GM10847 (cell line): ENCODE measurements around the gene ABCA1.

Source experiments
- POLR2A ChIP-seq: IDR thresholded peaks from 2 replicates; pipeline ENCODE4 v1.6.1; 2011; ENCODE audit not compliant: insufficient read length; ENCODE audit errors: extremely low read depth

The ABCA1 gene

GRCh38 chr9:104961238-104961637 is 33.3 kb upstream of the ABCA1 start:
- no peak for TF ChIP-seq POLR2A

- no peak for TF ChIP-seq POLR2A
Measured at GRCh38 chr9:104960662-104961061, 32.7 kb upstream of the ABCA1 start.

- no peak for TF ChIP-seq POLR2A
Measured at GRCh38 chr9:104958751-104959150, 30.8 kb upstream of the ABCA1 start.

- no peak for TF ChIP-seq POLR2A
Measured at GRCh38 chr9:104951487-104951886, 23.5 kb upstream of the ABCA1 start.

GRCh38 chr9:104950838-104951237 is 22.9 kb upstream of the ABCA1 start:
- TF ChIP-seq POLR2A: no peak

GRCh38 chr9:104948277-104948676 is 20.3 kb upstream of the ABCA1 start:
- TF ChIP-seq POLR2A: no peak

- TF ChIP-seq POLR2A: no peak
Measured at GRCh38 chr9:104944871-104945270, 16.9 kb upstream of the ABCA1 start.

- no peak for TF ChIP-seq POLR2A
Measured at GRCh38 chr9:104944356-104944755, 16.4 kb upstream of the ABCA1 start.

- TF ChIP-seq POLR2A: no peak
Measured at GRCh38 chr9:104941597-104941996, 13.6 kb upstream of the ABCA1 start.

- no peak for TF ChIP-seq POLR2A
Measured at GRCh38 chr9:104936291-104936690, 8.3 kb upstream of the ABCA1 start.

GRCh38 chr9:104934691-104935500 is 6.9 kb upstream of the ABCA1 start:
- TF ChIP-seq POLR2A: no peak

GRCh38 chr9:104931256-104931655 is 3.3 kb upstream of the ABCA1 start:
- no peak for TF ChIP-seq POLR2A

- no peak for TF ChIP-seq POLR2A
Measured at GRCh38 chr9:104927216-104927911, 591 bp downstream of the ABCA1 start.

- no peak for TF ChIP-seq POLR2A
Measured at GRCh38 chr9:104923740-104924139, 4.2 kb downstream of the ABCA1 start.

- no peak for TF ChIP-seq POLR2A
Measured at GRCh38 chr9:104923289-104923688, 4.7 kb downstream of the ABCA1 start.

- no peak for TF ChIP-seq POLR2A
Measured at GRCh38 chr9:104921067-104921741, 6.8 kb downstream of the ABCA1 start.
